ENCODE data around the gene CNOT6L. TPM values are rescaled to one million over a fixed set of nuclear protein-coding genes. Genes with fewer than 3 reads are reported as not detected.

The CNOT6L gene
- total RNA-seq, 2 donors from 2014 or later, result 17.5 to 19.2 TPM

GRCh38 chr4:77692847-77693432 lies 126.2 kb downstream of the CNOT6L start:
- Histone ChIP-seq H3K4me3 (no peak overlapping the region), H3K36me3 (replicated peaks in 1 of 2; ENCODE audit: insufficient read depth in 1 of 2, low read depth in 2 of 2) (no peaks in the 10 kb centered on the region), H3K9me3 (no peaks in the 10 kb centered on the region), H3K27me3 (no peaks in the 10 kb centered on the region), H3K27ac (no peak overlapping the region), H3K4me1 (peaks cover 8% of the 10 kb centered on the region)
- WGBS, 2 donors, result 90 to 93% methylated on average over 5 of the region's 5 CpGs
- no peak for ATAC-seq
- TF ChIP-seq POLR2A (IDR thresholded peaks at IDR 0.05), result no peak
- TF ChIP-seq CTCF (IDR thresholded peaks at IDR 0.05), result no peak
- no peak for DNase-seq
- intact Hi-C loops (cut with DNase I), result loop anchor here (10.0 kb wide), 1 partner anchor 308 kb away; no protein-coding TSS in a partner anchor

- Histone ChIP-seq H3K27ac (no peak overlapping the region), H3K4me1 (no peaks in the 10 kb centered on the region), H3K36me3 (replicated peaks in 1 of 2; ENCODE audit: insufficient read depth in 1 of 2, low read depth in 2 of 2) (no peaks in the 10 kb centered on the region), H3K9me3 (no peaks in the 10 kb centered on the region), H3K27me3 (no peaks in the 10 kb centered on the region), H3K4me3 (no peak overlapping the region)
- ATAC-seq (no peak), DNase-seq (no peak)
- 87 to 95% methylated on average over 11 of the region's 11 CpGs for WGBS, 2 donors
- TF ChIP-seq CTCF (IDR thresholded peaks at IDR 0.05), result no peak
- TF ChIP-seq POLR2A (IDR thresholded peaks at IDR 0.05), result no peak
- intact Hi-C loops (cut with DNase I), result no loop called here
These were observed 137.4 kb downstream of the CNOT6L start for GRCh38 chr4:77681792-77682191.

- DNase-seq (no peak), ATAC-seq (no peak)
- intact Hi-C loops (cut with DNase I), result no loop called here
- WGBS, 2 donors, result 82 to 85% methylated on average over 3 of the region's 3 CpGs
- Histone ChIP-seq H3K27ac (no peak overlapping the region), H3K4me3 (no peak overlapping the region), H3K4me1 (no peaks in the 10 kb centered on the region), H3K27me3 (no peaks in the 10 kb centered on the region), H3K9me3 (no peaks in the 10 kb centered on the region), H3K36me3 (replicated peaks in 1 of 2; ENCODE audit: insufficient read depth in 1 of 2, low read depth in 2 of 2) (no peaks in the 10 kb centered on the region)
- TF ChIP-seq POLR2A (IDR thresholded peaks at IDR 0.05) (no peak), CTCF (IDR thresholded peaks at IDR 0.05) (no peak)
These were observed 142.3 kb downstream of the CNOT6L start for GRCh38 chr4:77676842-77677241.

- TF ChIP-seq CTCF (IDR thresholded peaks at IDR 0.05), result no peak
- no peak for TF ChIP-seq POLR2A (IDR thresholded peaks at IDR 0.05)
- Histone ChIP-seq H3K27me3 (no peaks in the 10 kb centered on the region), H3K36me3 (replicated peaks in 1 of 2; ENCODE audit: insufficient read depth in 1 of 2, low read depth in 2 of 2) (no peaks in the 10 kb centered on the region), H3K4me3 (no peak overlapping the region), H3K9me3 (no peaks in the 10 kb centered on the region), H3K4me1 (peaks cover 14% of the 10 kb centered on the region), H3K27ac (no peak overlapping the region)
- 77 to 85% methylated on average over 4 of the region's 4 CpGs for WGBS, 2 donors
- intact Hi-C loops (cut with DNase I), result no loop called here
- ATAC-seq (no peak), DNase-seq (no peak)
These were observed 148.1 kb downstream of the CNOT6L start for GRCh38 chr4:77671051-77671450.

- peak; percentile 87 to 92 (median 90) for DNase-seq
- TF ChIP-seq CTCF (IDR thresholded peaks at IDR 0.05), result no peak
- no peak for TF ChIP-seq POLR2A (IDR thresholded peaks at IDR 0.05)
- intact Hi-C loops (cut with DNase I), result no loop called here
- H3K4me1 ChIP-seq, result peaks cover 14% of the 10 kb centered on the region
- H3K9me3 ChIP-seq, result no peaks in the 10 kb centered on the region
- H3K36me3 ChIP-seq (replicated peaks in 1 of 2; ENCODE audit: insufficient read depth in 1 of 2, low read depth in 2 of 2), result no peaks in the 10 kb centered on the region
- ATAC-seq, result peak; percentile 90
- 24 to 27% methylated on average over 7 of the region's 7 CpGs for WGBS, 2 donors
- H3K27ac ChIP-seq, result peak overlapping the region; percentile 53 to 69 (median 65)
- H3K4me3 ChIP-seq, result no peak overlapping the region
- H3K27me3 ChIP-seq, result no peaks in the 10 kb centered on the region
These were observed 149.1 kb downstream of the CNOT6L start for GRCh38 chr4:77669946-77670590.
